Stomach (tissue), 4 donors: ENCODE results near the gene MED22.

Experiments used
- POLR2AphosphoS5 ChIP-seq, 3 donors: sonication (generic); formaldehyde crosslinking; IDR thresholded peaks; one replicate each; pipeline ENCODE4 v1.6.1; 2016; ENCODE audit warnings: antibody characterized with exemption in 3 of 3
- TF ChIP-seq, protein P1 (sequence below), 7 experiments: fragments of 450-650 bp in 4 of 7; fragments of 200-600 bp in 3 of 7; sonication (generic) in 3 of 7; IDR thresholded peaks; one replicate each; pipeline ENCODE4 v1.5.1; 2016 to 2019; ENCODE audit warnings: antibody characterized with exemption in 7 of 7, control low read depth in 2 of 7, mild to moderate bottlenecking in 1 of 7

DNA sequence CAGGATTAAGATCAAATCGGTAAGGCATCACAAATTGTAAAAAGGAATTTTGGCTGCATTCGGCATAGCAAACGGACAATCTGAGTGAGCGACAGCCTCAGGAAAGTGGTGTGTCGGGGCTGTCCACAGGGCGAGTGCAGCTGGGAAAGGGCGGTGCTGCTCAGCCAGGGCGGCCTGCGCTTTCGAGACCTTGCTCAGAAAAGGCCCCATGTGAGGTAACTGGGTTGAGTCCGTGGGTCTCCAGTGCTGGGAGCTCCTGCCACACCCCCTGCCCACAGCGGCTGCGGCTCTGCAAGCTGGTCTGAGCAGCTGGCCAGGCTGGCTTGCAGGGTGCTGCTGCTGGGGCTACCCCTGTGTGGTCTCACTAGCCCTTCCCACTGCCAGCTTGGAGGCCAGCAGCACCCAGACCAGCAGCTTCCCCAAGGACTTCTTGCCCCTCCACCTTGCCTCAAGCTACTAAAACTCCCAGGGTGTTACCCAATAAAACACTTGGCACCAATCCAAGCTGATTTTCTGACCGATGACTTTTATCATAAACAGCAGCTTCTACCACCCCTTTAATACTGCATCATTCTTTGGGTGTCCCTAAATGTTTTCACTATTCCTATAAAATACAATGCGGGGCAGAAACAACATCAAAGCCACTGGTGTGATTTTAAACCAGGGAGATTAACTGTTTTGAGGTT is 14.6 kb upstream of the MED22 start:
- TF ChIP-seq, protein P1, sequence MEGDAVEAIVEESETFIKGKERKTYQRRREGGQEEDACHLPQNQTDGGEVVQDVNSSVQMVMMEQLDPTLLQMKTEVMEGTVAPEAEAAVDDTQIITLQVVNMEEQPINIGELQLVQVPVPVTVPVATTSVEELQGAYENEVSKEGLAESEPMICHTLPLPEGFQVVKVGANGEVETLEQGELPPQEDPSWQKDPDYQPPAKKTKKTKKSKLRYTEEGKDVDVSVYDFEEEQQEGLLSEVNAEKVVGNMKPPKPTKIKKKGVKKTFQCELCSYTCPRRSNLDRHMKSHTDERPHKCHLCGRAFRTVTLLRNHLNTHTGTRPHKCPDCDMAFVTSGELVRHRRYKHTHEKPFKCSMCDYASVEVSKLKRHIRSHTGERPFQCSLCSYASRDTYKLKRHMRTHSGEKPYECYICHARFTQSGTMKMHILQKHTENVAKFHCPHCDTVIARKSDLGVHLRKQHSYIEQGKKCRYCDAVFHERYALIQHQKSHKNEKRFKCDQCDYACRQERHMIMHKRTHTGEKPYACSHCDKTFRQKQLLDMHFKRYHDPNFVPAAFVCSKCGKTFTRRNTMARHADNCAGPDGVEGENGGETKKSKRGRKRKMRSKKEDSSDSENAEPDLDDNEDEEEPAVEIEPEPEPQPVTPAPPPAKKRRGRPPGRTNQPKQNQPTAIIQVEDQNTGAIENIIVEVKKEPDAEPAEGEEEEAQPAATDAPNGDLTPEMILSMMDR (IDR thresholded peaks at IDR 0.05), result no peak
- TF ChIP-seq POLR2AphosphoS5 (IDR thresholded peaks at IDR 0.05), result no peak
